Umbilical cord (tissue), 2 donors: ENCODE measurements around the gene SIVA1. TPM values are rescaled to one million over a fixed set of nuclear protein-coding genes. Genes with fewer than 3 reads are reported as not detected.

ENCODE experiments used
- DNase-seq: peaks from one replicate; pipeline ENCODE4 v3.0.0-alpha.2; 2015; ENCODE audit warnings: low spot score
- total RNA-seq: library from RNA; depleted of rRNA; stranded (reverse); fragments of >200 nt; gene quantifications from one replicate; pipeline ENCODE4 v1.2.3, GENCODE V29; 2014; ENCODE audit warnings: low replicate concordance; ENCODE audit not compliant: insufficient read depth

The SIVA1 gene
- total RNA-seq, 1 donor from 2014 or later, result 87.4 TPM

GRCh38 chr14:104734601-104734990 lies 18.4 kb upstream of the SIVA1 start:
- no peak for DNase-seq

- DNase-seq, result no peak
These were observed 17.8 kb upstream of the SIVA1 start for GRCh38 chr14:104734991-104735779.

- DNase-seq, result peak; percentile 88
These were observed 16.9 kb upstream of the SIVA1 start for GRCh38 chr14:104735830-104736642.

GRCh38 chr14:104738375-104739019 lies 14.4 kb upstream of the SIVA1 start:
- no peak for DNase-seq

- DNase-seq, result no peak
These were observed 13.9 kb upstream of the SIVA1 start for GRCh38 chr14:104739026-104739425.

GRCh38 chr14:104739546-104740516 lies 13.1 kb upstream of the SIVA1 start:
- DNase-seq, result no peak

- DNase-seq, result no peak
These were observed 11.7 kb upstream of the SIVA1 start for GRCh38 chr14:104741108-104741802.

- no peak for DNase-seq
These were observed 11.1 kb upstream of the SIVA1 start for GRCh38 chr14:104741803-104742251.

GRCh38 chr14:104742586-104743455 lies 10.1 kb upstream of the SIVA1 start:
- DNase-seq, result no peak

GRCh38 chr14:104743461-104744380 lies 9.2 kb upstream of the SIVA1 start:
- DNase-seq, result no peak

- no peak for DNase-seq
These were observed 8.5 kb upstream of the SIVA1 start for GRCh38 chr14:104744484-104744883.

- DNase-seq, result no peak
These were observed 7.5 kb upstream of the SIVA1 start for GRCh38 chr14:104745431-104745830.

- DNase-seq, result no peak
These were observed 6.8 kb upstream of the SIVA1 start for GRCh38 chr14:104746071-104746545.

GRCh38 chr14:104746934-104747481 lies 5.9 kb upstream of the SIVA1 start:
- DNase-seq, result no peak

GRCh38 chr14:104747876-104748275 lies 5.1 kb upstream of the SIVA1 start:
- no peak for DNase-seq

- DNase-seq, result no peak
These were observed 3.8 kb upstream of the SIVA1 start for GRCh38 chr14:104749111-104749649.

- no peak for DNase-seq
These were observed 2.7 kb upstream of the SIVA1 start for GRCh38 chr14:104750056-104750752.
